ENCODE measurements around the gene CDK2AP2.
A peak's percentile ranks its signal among the peaks of the same experiment; 100 is the strongest.

Gene CDK2AP2

GRCh38 chr11:67530282-67530592 is 22.3 kb upstream of the CDK2AP2 start:
- H3K9me3 ChIP-seq (replicated peaks in 1 of 11): peaks cover 32 to 50% (median 36%) of the 10 kb centered on the region in 11 experiments
- peak overlapping the region; percentile 43 to 82 (median 72) for H3K4me2 ChIP-seq
- H3K27ac ChIP-seq: peak overlapping the region in 2 of 11 experiments; percentile 13 to 29; a peak in 2 of 22 replicates
- H3K36me3 ChIP-seq: peaks cover 0 to 4% (median 0%) of the 10 kb centered on the region in 11 experiments; a peak in 1 of 22 replicates
- TF ChIP-seq Cebpa-rat (IDR thresholded peaks at IDR 0.05): no peak
- peaks cover 15 to 20% (median 16%) of the 10 kb centered on the region in 10 experiments for H3K4me1 ChIP-seq
- no peaks in the 10 kb centered on the region for H3K27me3 ChIP-seq
- no peaks in the 10 kb centered on the region for H4K20me1 ChIP-seq
- peak overlapping the region in 2 of 11 experiments; percentile 23 to 29; a peak in 1 of 22 replicates for H3K9ac ChIP-seq
- H3K4me3 ChIP-seq: no peak overlapping the region

- Histone ChIP-seq H3K27me3 (no peaks in the 10 kb centered on the region), H4K20me1 (no peaks in the 10 kb centered on the region), H3K4me1 (peaks cover 15 to 20% (median 16%) of the 10 kb centered on the region in 10 experiments), H3K36me3 (peaks cover 0 to under 1% (median 0%) of the 10 kb centered on the region in 11 experiments; a peak in 1 of 22 replicates), H3K9me3 (replicated peaks in 1 of 11) (peaks cover 13 to 32% (median 18%) of the 10 kb centered on the region in 11 experiments), H3K4me2 (no peak overlapping the region), H3K4me3 (no peak overlapping the region), H3K27ac (no peak overlapping the region), H3K9ac (no peak overlapping the region)
- TF ChIP-seq Cebpa-rat (IDR thresholded peaks at IDR 0.05): no peak
These were observed 20.4 kb upstream of the CDK2AP2 start for GRCh38 chr11:67528376-67528775.

- Histone ChIP-seq H3K27ac (no peak overlapping the region), H3K4me2 (no peak overlapping the region), H3K4me3 (no peak overlapping the region), H3K9ac (no peak overlapping the region), H3K9me3 (replicated peaks in 1 of 11) (peaks cover 0 to 11% (median 0%) of the 10 kb centered on the region in 11 experiments; a peak in 8 of 22 replicates), H3K27me3 (no peaks in the 10 kb centered on the region), H4K20me1 (no peaks in the 10 kb centered on the region), H3K4me1 (peaks cover 12 to 16% (median 13%) of the 10 kb centered on the region in 10 experiments), H3K36me3 (no peaks in the 10 kb centered on the region)
- no peak for TF ChIP-seq Cebpa-rat (IDR thresholded peaks at IDR 0.05)
These were observed 17.5 kb upstream of the CDK2AP2 start for GRCh38 chr11:67525275-67525976.

- H3K4me1 ChIP-seq: peaks cover 2 to 6% (median 3%) of the 10 kb centered on the region in 10 experiments
- no peak overlapping the region for H3K9ac ChIP-seq
- TF ChIP-seq Cebpa-rat (IDR thresholded peaks at IDR 0.05): no peak
- no peaks in the 10 kb centered on the region for H4K20me1 ChIP-seq
- no peak overlapping the region for H3K4me2 ChIP-seq
- H3K27me3 ChIP-seq: no peaks in the 10 kb centered on the region
- no peak overlapping the region for H3K4me3 ChIP-seq
- no peak overlapping the region for H3K27ac ChIP-seq
- H3K36me3 ChIP-seq: no peaks in the 10 kb centered on the region
- peaks cover 0 to 11% (median 0%) of the 10 kb centered on the region in 11 experiments; a peak in 8 of 22 replicates for H3K9me3 ChIP-seq (replicated peaks in 1 of 11)
These were observed 16.5 kb upstream of the CDK2AP2 start for GRCh38 chr11:67524480-67524808.

GRCh38 chr11:67523556-67524479 is 15.9 kb upstream of the CDK2AP2 start:
- H3K4me2 ChIP-seq: no peak overlapping the region
- no peak overlapping the region; a peak in 1 of 22 replicates for H3K9ac ChIP-seq
- H3K27me3 ChIP-seq: no peaks in the 10 kb centered on the region
- H3K36me3 ChIP-seq: no peaks in the 10 kb centered on the region
- no peak overlapping the region for H3K27ac ChIP-seq
- H3K9me3 ChIP-seq (replicated peaks in 1 of 11): peaks cover 0 to 11% (median 0%) of the 10 kb centered on the region in 11 experiments; a peak in 8 of 22 replicates
- no peak for TF ChIP-seq Cebpa-rat (IDR thresholded peaks at IDR 0.05)
- H4K20me1 ChIP-seq: no peaks in the 10 kb centered on the region
- H3K4me1 ChIP-seq: no peaks in the 10 kb centered on the region
- H3K4me3 ChIP-seq: no peak overlapping the region

- Histone ChIP-seq H3K4me2 (no peak within 1 kb of the TSS), H3K36me3 (no peaks in the 10 kb centered on the region), H3K27me3 (no peaks in the 10 kb centered on the region), H3K4me1 (no peaks in the 10 kb centered on the region), H3K9me3 (replicated peaks in 1 of 11) (peaks cover 0 to 6% (median 0%) of the 10 kb centered on the region in 11 experiments; a peak in 7 of 22 replicates), H3K4me3 (no peak within 1 kb of the TSS), H3K27ac (no peak within 1 kb of the TSS), H4K20me1 (no peaks in the 10 kb centered on the region), H3K9ac (no peak within 1 kb of the TSS; a peak in 1 of 22 replicates)
- TF ChIP-seq Cebpa-rat (IDR thresholded peaks at IDR 0.05): no peak
These were observed 15.0 kb upstream of the CDK2AP2 start, which contains the start of gene CABP2 for GRCh38 chr11:67522844-67523555. TSS of gene CABP2 (minus strand) at chr11:67523446. CDS start at chr11:67523326, 120 bp downstream.

GRCh38 chr11:67522338-67522737 is 14.4 kb upstream of the CDK2AP2 start:
- peaks cover 0 to 5% (median 0%) of the 10 kb centered on the region in 11 experiments; a peak in 4 of 22 replicates for H3K9me3 ChIP-seq (replicated peaks in 1 of 11)
- no peaks in the 10 kb centered on the region for H4K20me1 ChIP-seq
- no peak overlapping the region for H3K9ac ChIP-seq
- H3K4me1 ChIP-seq: no peaks in the 10 kb centered on the region
- no peak overlapping the region for H3K4me2 ChIP-seq
- H3K36me3 ChIP-seq: no peaks in the 10 kb centered on the region
- no peaks in the 10 kb centered on the region for H3K27me3 ChIP-seq
- TF ChIP-seq Cebpa-rat (IDR thresholded peaks at IDR 0.05): no peak
- H3K27ac ChIP-seq: no peak overlapping the region
- H3K4me3 ChIP-seq: no peak overlapping the region

- Histone ChIP-seq H3K27ac (no peak overlapping the region), H3K9me3 (replicated peaks in 1 of 11) (peaks cover 0 to 5% (median 0%) of the 10 kb centered on the region in 11 experiments; a peak in 2 of 22 replicates), H3K9ac (no peak overlapping the region), H3K4me3 (no peak overlapping the region), H4K20me1 (no peaks in the 10 kb centered on the region), H3K4me1 (no peaks in the 10 kb centered on the region), H3K36me3 (no peaks in the 10 kb centered on the region), H3K27me3 (no peaks in the 10 kb centered on the region), H3K4me2 (no peak overlapping the region)
- no peak for TF ChIP-seq Cebpa-rat (IDR thresholded peaks at IDR 0.05)
These were observed 14.0 kb upstream of the CDK2AP2 start for GRCh38 chr11:67521924-67522323.
